ENCODE data around the gene MYD88.
"Not testable (repeated sequence)": the region's sequence is repeated elsewhere in the genome, so short reads cannot be mapped to it uniquely, and the experiment has no call there.

Gene MYD88

GRCh38 chr3:38146504-38146903 is 8.0 kb downstream of the MYD88 start:
- no peak for DNase-seq

- DNase-seq, result no peak
Measured at GRCh38 chr3:38147421-38147820, 9.0 kb downstream of the MYD88 start.

GRCh38 chr3:38148311-38148882 is 9.9 kb downstream of the MYD88 start:
- DNase-seq, result no peak

GRCh38 chr3:38149708-38150107 is 11.2 kb downstream of the MYD88 start:
- DNase-seq, result no peak

GRCh38 chr3:38150780-38151528 is 12.5 kb downstream of the MYD88 start:
- DNase-seq, result no peak

- no peak for DNase-seq
Measured at GRCh38 chr3:38151667-38152265, 13.3 kb downstream of the MYD88 start.

- DNase-seq, result no peak
Measured at GRCh38 chr3:38152609-38153008, 14.1 kb downstream of the MYD88 start.

GRCh38 chr3:38153221-38153620 is 14.8 kb downstream of the MYD88 start:
- no peak for DNase-seq

GRCh38 chr3:38154033-38154494 is 15.6 kb downstream of the MYD88 start:
- DNase-seq, result peak; percentile 76

- DNase-seq, result no peak
Measured at GRCh38 chr3:38154625-38155255, 16.3 kb downstream of the MYD88 start.

- DNase-seq, result no peak
Measured at GRCh38 chr3:38155825-38156224, 17.4 kb downstream of the MYD88 start.

GRCh38 chr3:38157117-38157516 is 18.7 kb downstream of the MYD88 start:
- no peak for DNase-seq

- DNase-seq, result no peak
Measured at GRCh38 chr3:38157595-38157994, 19.1 kb downstream of the MYD88 start.

GRCh38 chr3:38158472-38158871 is 20.0 kb downstream of the MYD88 start:
- DNase-seq, result no peak

- DNase-seq, result not testable (repeated sequence)
Measured at GRCh38 chr3:38160704-38161103, 22.2 kb downstream of the MYD88 start.

- no peak for DNase-seq
Measured at GRCh38 chr3:38163117-38163840, 24.8 kb downstream of the MYD88 start.

GRCh38 chr3:38163841-38164642 is 25.6 kb downstream of the MYD88 start:
- DNase-seq, result no peak

- DNase-seq, result no peak
Measured at GRCh38 chr3:38164643-38164951, 26.1 kb downstream of the MYD88 start.

- peak; percentile 100 for DNase-seq
Measured at GRCh38 chr3:38164952-38165721, 26.7 kb downstream of the MYD88 start, which contains the start of gene OXSR1. TSS of gene OXSR1 (plus strand) at chr3:38165537. CDS start at chr3:38165877, 340 bp downstream.

GRCh38 chr3:38165722-38166387 is 27.4 kb downstream of the MYD88 start:
- DNase-seq, result peak; percentile 11

- DNase-seq, result no peak
Measured at GRCh38 chr3:38167591-38167990, 29.1 kb downstream of the MYD88 start.
